Panc1 (cell line): ENCODE results near the gene PDE3B. TPM values are rescaled to one million over a fixed set of nuclear protein-coding genes. Genes with fewer than 3 reads are reported as not detected.

Experiments used
- ATAC-seq: fragments of 200-7000 bp; cut with Tn5 transposase; 2 replicates; pipeline ENCODE4 v1.9.1; 2020; ENCODE audit warnings: mild to moderate bottlenecking, moderate library complexity
- BruUV-seq: library from RNA; stranded (reverse); fragments of 400-500 nt; replicated peaks from 2 replicates; lab custom pipeline; 2021; lab: Mats Ljungman, UMichigan
- CTCF ChIA-PET: fragments of 300-600 bp; sonication (Branson Sonifier 250); formaldehyde crosslinking; loops from one replicate; lab custom pipeline; 2022; ENCODE audit warnings: antibody characterized with exemption; lab: Charles Lee
- POLR2A ChIA-PET: fragments of 300-600 bp; sonication (Branson Sonifier 250); formaldehyde crosslinking; loops from one replicate; lab custom pipeline; 2022; ENCODE audit warnings: antibody characterized with exemption; lab: Charles Lee
- DNase-seq: peaks from one replicate; pipeline ENCODE4 v3.0.0-alpha.2; 2010; ENCODE audit warnings: low read depth, low spot score
- H3K27ac ChIP-seq: 2 replicates; pipeline ENCODE4 v1.5.1; 2011; ENCODE audit warnings: mild to moderate bottlenecking, low read length, inconsistent platforms
- H3K27me3 ChIP-seq: fragments of 200-500 bp; sonication (Bioruptor generic); 2 replicates; pipeline ENCODE4 v1.6.0; 2014; ENCODE audit warnings: low read length, inconsistent platforms; ENCODE audit not compliant: control insufficient read depth, insufficient read depth
- H3K36me3 ChIP-seq: fragments of 200-500 bp; sonication (Bioruptor generic); 2 replicates; pipeline ENCODE4 v1.5.1; 2014; ENCODE audit warnings: inconsistent platforms, mild to moderate bottlenecking, low read length, moderate library complexity; ENCODE audit not compliant: control insufficient read depth, insufficient read depth
- H3K4me1 ChIP-seq: 2 replicates; pipeline ENCODE4 v1.5.1; 2011; ENCODE audit warnings: inconsistent platforms, mild to moderate bottlenecking, low read length, moderate library complexity; ENCODE audit not compliant: control insufficient read depth, insufficient read depth
- H3K4me3 ChIP-seq, 2 experiments: 2 replicates each; pipeline ENCODE4 v1.5.1; 2011 to 2012; ENCODE audit warnings: low read depth in 2 of 2, low read length in 2 of 2, mild to moderate bottlenecking in 2 of 2, inconsistent platforms in 1 of 2, moderate library complexity in 1 of 2
- H3K9me3 ChIP-seq: fragments of 200-500 bp; sonication (Bioruptor generic); 2 replicates; pipeline ENCODE4 v1.5.1; 2014; ENCODE audit warnings: low read depth, mild to moderate bottlenecking, inconsistent platforms, low read length, moderate library complexity; ENCODE audit not compliant: control insufficient read depth, insufficient read depth
- POLR2AphosphoS5 ChIP-seq: IDR thresholded peaks from 2 replicates; pipeline ENCODE4 v1.6.1; 2012; ENCODE audit warnings: mild to moderate bottlenecking, low read depth, low read length, moderate library complexity
- SIN3A ChIP-seq: IDR thresholded peaks from 2 replicates; pipeline ENCODE4 v1.6.1; 2012; ENCODE audit warnings: low read depth, mild to moderate bottlenecking, low read length, moderate library complexity, borderline replicate concordance; ENCODE audit not compliant: insufficient read depth
- TCF7L2 ChIP-seq: IDR thresholded peaks from 2 replicates; pipeline ENCODE4 v1.6.1; 2011; ENCODE audit warnings: mild to moderate bottlenecking, low read depth, low read length, inconsistent platforms
- in situ Hi-C: cut with HindIII; loops from 2 replicates; pipeline ENCODE4 v1.10.0; 2016; ENCODE audit warnings: low sequenced_read_pairs, low pct_unique_long_range_greater_than_20kb
- intact Hi-C: fragments of 100-400 bp; cut with micrococcal nuclease; formaldehyde crosslinking; loops from one replicate; pipeline ENCODE4 v1.10.0; 2022; ENCODE audit not compliant: unreplicated experiment
- total RNA-seq: library from RNA; stranded (reverse); gene quantifications from one replicate; pipeline ENCODE4 v1.2.1, GENCODE V29; 2021; ENCODE audit not compliant: unreplicated experiment
- TF ChIP-seq, protein P1 (sequence below): fragments of 450-650 bp; IDR thresholded peaks from 2 replicates; pipeline ENCODE4 v1.5.1; 2017; ENCODE audit warnings: mild to moderate bottlenecking
- TF ChIP-seq, protein P2 (sequence below), 2 experiments: IDR thresholded peaks; 2 replicates each; pipeline ENCODE4 v1.6.1; 2011 to 2012; ENCODE audit warnings: low read depth in 2 of 2, control low read depth in 1 of 2, low read length in 1 of 2, mild to moderate bottlenecking in 1 of 2, moderate library complexity in 1 of 2; ENCODE audit not compliant: insufficient read depth in 1 of 2

Gene PDE3B
- total RNA-seq, 1 experiment from 2014 or later, result 33.0 TPM

DNA sequence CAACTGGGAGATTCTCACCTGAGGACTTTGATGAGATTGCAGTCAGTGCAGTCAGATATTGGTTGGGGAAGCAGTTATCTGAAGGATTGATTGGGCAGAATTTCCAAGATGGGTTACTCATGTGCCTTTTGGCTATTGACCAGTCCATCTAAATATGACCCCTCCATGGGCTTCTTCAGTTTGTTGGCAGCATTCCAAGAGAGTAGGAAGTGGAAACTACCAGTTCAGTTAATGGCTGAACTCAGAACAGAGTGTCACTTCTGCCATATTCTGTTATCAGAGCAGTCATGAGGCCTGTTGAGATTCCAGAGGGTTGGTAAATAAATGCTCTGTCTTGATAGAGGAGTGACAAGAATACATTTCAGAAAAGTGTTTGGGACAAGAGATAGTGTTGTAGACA is 177.4 kb downstream of the PDE3B start:
- POLR2A ChIA-PET, result no interaction called here
- no peaks in the 10 kb centered on the region for H3K9me3 ChIP-seq
- H3K4me1 ChIP-seq, result no peaks in the 10 kb centered on the region
- no peak for ATAC-seq
- in situ Hi-C loops, result no loop called here
- CTCF ChIA-PET, result no interaction called here
- no peaks in the 10 kb centered on the region; the same call in 1 of the 2 replicates for H3K36me3 ChIP-seq
- intact Hi-C loops, result no loop called here
- BruUV-seq, result no TSS peak
- no peaks in the 10 kb centered on the region for H3K27me3 ChIP-seq
- no peak for DNase-seq
- H3K4me3 ChIP-seq, result no peak overlapping the region
- no peak overlapping the region for H3K27ac ChIP-seq
- TF ChIP-seq, protein P1, sequence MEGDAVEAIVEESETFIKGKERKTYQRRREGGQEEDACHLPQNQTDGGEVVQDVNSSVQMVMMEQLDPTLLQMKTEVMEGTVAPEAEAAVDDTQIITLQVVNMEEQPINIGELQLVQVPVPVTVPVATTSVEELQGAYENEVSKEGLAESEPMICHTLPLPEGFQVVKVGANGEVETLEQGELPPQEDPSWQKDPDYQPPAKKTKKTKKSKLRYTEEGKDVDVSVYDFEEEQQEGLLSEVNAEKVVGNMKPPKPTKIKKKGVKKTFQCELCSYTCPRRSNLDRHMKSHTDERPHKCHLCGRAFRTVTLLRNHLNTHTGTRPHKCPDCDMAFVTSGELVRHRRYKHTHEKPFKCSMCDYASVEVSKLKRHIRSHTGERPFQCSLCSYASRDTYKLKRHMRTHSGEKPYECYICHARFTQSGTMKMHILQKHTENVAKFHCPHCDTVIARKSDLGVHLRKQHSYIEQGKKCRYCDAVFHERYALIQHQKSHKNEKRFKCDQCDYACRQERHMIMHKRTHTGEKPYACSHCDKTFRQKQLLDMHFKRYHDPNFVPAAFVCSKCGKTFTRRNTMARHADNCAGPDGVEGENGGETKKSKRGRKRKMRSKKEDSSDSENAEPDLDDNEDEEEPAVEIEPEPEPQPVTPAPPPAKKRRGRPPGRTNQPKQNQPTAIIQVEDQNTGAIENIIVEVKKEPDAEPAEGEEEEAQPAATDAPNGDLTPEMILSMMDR, result no peak
- TF ChIP-seq POLR2AphosphoS5 (no peak), TCF7L2 (no peak), SIN3A (no peak)
- TF ChIP-seq, protein P2, sequence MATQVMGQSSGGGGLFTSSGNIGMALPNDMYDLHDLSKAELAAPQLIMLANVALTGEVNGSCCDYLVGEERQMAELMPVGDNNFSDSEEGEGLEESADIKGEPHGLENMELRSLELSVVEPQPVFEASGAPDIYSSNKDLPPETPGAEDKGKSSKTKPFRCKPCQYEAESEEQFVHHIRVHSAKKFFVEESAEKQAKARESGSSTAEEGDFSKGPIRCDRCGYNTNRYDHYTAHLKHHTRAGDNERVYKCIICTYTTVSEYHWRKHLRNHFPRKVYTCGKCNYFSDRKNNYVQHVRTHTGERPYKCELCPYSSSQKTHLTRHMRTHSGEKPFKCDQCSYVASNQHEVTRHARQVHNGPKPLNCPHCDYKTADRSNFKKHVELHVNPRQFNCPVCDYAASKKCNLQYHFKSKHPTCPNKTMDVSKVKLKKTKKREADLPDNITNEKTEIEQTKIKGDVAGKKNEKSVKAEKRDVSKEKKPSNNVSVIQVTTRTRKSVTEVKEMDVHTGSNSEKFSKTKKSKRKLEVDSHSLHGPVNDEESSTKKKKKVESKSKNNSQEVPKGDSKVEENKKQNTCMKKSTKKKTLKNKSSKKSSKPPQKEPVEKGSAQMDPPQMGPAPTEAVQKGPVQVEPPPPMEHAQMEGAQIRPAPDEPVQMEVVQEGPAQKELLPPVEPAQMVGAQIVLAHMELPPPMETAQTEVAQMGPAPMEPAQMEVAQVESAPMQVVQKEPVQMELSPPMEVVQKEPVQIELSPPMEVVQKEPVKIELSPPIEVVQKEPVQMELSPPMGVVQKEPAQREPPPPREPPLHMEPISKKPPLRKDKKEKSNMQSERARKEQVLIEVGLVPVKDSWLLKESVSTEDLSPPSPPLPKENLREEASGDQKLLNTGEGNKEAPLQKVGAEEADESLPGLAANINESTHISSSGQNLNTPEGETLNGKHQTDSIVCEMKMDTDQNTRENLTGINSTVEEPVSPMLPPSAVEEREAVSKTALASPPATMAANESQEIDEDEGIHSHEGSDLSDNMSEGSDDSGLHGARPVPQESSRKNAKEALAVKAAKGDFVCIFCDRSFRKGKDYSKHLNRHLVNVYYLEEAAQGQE (IDR thresholded peaks at IDR 0.05; ENCODE audit: insufficient read depth in 1 of 2, low read depth in 2 of 2, low read length in 1 of 2), result no peak

DNA sequence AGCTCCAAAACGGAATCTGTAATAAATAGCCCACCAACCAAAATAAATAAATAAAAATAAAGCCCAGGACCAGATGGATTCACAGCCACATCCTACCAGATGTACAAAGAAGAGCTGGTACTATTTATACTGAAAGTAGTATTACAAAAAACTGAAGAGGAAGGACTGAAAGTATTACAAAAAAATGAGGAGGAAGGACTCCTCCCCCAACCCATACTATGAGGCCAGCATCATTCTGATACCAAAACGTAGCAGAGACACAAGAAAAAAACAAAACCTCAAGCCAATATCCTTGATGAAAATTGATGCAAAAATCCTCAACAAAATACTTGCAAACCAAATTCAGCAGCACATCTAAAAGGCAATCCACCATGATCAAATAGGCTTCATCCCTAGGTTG is 183.0 kb downstream of the PDE3B start:
- CTCF ChIA-PET, result no interaction called here
- no peak for ATAC-seq

More for the DNA sequence above, 183.0 kb downstream of the PDE3B start:
- H3K9me3 ChIP-seq, result no peaks in the 10 kb centered on the region
- DNase-seq, result no peak
- no peak for TF ChIP-seq SIN3A
- no peak for TF ChIP-seq POLR2AphosphoS5
- TF ChIP-seq, protein P2 (IDR thresholded peaks at IDR 0.05; ENCODE audit: insufficient read depth in 1 of 2, low read depth in 2 of 2, low read length in 1 of 2), result no peak
- TF ChIP-seq, protein P1, result no peak
- no peak for TF ChIP-seq TCF7L2
- in situ Hi-C loops, result no loop called here
- no peak overlapping the region for H3K4me3 ChIP-seq
- no peaks in the 10 kb centered on the region for H3K36me3 ChIP-seq
- intact Hi-C loops, result no loop called here
- POLR2A ChIA-PET, result interaction anchor here (0.6 kb wide), 1 partner anchor 16 kb away, joined by 3 read pairs; no protein-coding TSS in a partner anchor
- no TSS peak for BruUV-seq
- H3K27me3 ChIP-seq, result no peaks in the 10 kb centered on the region
- H3K27ac ChIP-seq, result no peak overlapping the region
- no peaks in the 10 kb centered on the region for H3K4me1 ChIP-seq
